ENCODE measurements around the gene CIC.

DNA sequence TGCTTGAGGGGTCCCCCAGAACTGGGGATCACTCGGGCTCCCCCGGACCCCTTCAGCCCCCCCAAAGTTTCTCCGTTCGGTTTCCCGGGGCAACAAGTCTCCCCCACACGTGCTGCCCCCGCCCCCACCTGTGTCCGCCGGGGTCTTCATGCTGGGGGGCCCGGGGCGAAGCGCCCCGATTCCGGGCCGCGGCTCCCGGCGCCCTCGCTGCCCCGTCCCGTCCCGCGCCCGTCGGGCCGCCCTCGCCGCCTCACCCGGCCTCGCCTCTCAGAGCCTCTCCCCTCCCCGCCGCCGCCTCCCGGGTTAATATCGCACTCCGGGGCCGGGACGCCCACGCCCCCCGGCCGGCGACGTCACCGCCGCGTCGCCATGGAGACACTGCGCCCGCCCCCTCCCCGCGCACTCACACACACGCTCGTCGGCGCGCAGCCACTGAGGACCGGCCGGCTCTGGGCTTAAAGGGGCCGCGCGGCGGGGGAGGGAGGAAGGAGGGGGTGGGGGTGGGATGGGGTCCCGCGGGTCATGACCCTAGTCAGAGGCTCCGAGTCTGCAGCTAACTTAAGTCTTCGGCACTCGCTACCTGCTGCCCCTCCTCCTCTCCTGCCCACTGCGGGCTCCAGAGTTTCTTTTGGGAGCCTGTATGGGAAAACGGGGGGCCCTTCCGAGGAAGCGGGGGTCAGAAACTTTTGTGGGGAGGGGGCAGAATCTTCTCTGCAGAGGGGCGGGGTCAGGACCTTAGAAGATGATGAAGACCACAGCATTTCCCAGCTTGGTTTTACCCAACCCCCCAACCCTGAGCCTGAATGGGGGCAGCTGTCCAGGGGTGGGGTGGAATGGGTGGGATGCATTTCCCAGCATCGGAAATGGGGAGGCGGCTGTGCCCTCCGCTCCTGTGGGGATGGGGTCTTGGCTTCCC lies 13.9 kb upstream of the CIC start, which contains the start of gene ERF:
- TF ChIP-seq, protein P1, sequence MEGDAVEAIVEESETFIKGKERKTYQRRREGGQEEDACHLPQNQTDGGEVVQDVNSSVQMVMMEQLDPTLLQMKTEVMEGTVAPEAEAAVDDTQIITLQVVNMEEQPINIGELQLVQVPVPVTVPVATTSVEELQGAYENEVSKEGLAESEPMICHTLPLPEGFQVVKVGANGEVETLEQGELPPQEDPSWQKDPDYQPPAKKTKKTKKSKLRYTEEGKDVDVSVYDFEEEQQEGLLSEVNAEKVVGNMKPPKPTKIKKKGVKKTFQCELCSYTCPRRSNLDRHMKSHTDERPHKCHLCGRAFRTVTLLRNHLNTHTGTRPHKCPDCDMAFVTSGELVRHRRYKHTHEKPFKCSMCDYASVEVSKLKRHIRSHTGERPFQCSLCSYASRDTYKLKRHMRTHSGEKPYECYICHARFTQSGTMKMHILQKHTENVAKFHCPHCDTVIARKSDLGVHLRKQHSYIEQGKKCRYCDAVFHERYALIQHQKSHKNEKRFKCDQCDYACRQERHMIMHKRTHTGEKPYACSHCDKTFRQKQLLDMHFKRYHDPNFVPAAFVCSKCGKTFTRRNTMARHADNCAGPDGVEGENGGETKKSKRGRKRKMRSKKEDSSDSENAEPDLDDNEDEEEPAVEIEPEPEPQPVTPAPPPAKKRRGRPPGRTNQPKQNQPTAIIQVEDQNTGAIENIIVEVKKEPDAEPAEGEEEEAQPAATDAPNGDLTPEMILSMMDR (IDR thresholded peaks at IDR 0.05), result peak in 2 of 5 experiments; percentile 25 to 54
- TF ChIP-seq POLR2A (IDR thresholded peaks at IDR 0.05) (peak; percentile 97 to 99), EP300 (IDR thresholded peaks at IDR 0.05) (peak; percentile 49 to 96)

Data from tibial nerve (tissue), 4 donors.